NCI-H187 (cell line): ENCODE data around the gene CDCA3.

Experiments
- DNase-seq, 2 experiments: peaks; one replicate each; lab custom pipeline; 2025; lab: John Stamatoyannopoulos, UW

CDCA3 gene

DNA sequence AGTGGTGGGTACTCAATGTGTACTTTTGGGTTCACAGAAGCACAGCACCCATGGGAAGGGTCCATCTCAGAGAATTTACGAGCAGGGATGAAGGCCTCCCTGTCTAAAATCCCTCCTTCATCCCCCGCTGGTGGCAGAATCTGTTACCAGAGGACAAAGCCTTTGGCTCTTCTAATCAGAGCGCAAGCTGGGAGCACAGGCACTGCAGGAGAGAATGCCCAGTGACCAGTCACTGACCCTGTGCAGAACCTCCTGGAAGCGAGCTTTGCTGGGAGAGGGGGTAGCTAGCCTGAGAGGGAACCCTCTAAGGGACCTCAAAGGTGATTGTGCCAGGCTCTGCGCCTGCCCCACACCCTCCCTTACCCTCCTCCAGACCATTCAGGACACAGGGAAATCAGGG lies 30.9 kb downstream of the CDCA3 start:
- no peak for DNase-seq

GRCh38 chr12:6819106-6820030 lies 31.7 kb downstream of the CDCA3 start:
- DNase-seq, result no peak

DNA sequence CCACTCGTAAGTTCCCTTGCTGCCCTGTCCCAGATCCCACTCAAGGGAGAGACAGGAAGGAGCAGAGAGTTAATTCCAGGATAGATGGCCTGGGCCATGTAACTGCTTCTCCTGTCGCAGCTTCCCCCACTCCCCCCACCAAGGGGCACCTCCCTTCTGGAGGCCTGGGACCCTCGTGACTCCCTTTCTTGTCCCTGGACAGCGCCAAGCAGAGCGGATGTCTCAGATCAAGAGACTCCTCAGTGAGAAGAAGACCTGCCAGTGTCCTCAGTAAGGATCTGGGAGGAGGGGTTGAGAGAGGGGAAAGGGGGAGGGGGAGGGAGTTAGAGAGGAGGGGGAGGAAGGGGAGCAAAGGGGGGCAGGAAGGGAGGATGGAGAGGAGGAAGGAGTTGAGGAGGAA lies 32.4 kb downstream of the CDCA3 start:
- DNase-seq, result no peak

DNA sequence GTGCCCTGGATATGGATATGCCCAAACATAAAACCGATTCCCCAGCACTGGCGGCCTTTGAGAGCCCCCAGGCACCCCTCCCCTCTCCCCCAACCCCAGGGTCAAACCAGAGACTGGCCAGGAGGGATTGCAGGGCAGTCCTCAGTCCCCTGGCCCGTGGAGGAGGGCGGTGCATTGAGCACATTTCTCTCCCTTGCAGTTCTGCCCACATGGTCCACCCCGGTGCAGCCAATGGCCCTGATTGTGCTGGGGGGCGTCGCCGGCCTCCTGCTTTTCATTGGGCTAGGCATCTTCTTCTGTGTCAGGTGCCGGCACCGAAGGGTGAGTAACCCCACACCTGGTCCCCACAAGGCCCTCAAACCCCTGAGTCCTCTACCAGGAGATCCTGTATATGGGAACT lies 32.9 kb downstream of the CDCA3 start:
- no peak for DNase-seq

DNA sequence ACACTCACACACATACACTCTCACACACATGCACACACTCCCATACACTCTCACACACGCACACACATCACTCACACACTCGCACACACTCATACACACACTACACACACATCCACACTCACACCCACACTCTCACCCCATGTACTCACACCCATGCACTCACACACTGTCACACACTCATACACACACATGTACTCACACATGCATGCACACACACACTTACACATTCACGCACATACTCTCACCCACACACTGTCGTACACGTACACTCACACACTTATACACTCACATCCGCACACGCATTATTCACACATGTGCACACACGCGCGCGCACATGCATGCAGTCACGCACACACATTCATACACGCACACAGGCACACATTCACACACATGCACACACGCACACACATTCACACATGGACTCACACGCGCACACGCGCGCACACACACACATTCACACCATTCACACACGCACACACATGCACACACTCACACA lies 33.4 kb downstream of the CDCA3 start:
- DNase-seq, result no peak

DNA sequence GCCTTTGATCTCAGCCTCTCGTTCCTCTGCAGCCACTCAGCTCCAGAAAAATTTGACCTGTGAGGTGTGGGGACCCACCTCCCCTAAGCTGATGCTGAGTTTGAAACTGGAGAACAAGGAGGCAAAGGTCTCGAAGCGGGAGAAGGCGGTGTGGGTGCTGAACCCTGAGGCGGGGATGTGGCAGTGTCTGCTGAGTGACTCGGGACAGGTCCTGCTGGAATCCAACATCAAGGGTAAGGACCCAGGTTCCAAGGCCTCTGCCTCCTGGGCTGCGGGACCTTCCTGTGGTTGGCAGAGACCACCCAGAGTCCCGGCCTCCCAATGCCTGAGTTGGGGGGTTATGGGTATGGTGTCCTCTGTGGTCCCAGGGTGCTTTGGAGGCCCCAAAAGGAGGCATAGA lies 34.0 kb downstream of the CDCA3 start:
- no peak for DNase-seq

GRCh38 chr12:6816598-6816997 lies 34.5 kb downstream of the CDCA3 start:
- DNase-seq, result no peak

DNA sequence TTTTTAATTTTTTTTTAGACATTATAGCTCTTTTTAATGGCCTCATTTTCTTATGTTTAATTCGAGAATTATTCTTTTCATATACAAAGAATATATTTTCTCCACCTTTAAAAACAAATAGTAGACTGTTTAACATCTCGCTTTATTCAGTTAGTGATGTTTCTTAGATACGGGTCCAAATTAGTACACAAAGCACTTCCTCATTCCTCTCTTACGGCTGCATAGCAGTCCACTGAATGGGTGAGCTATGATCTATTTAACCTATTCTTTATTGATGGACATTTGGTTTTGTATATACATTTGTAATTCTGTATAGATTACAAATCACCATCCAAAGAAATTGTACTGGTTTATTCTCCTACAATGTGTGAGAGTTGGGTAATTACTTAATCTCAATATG lies 37.7 kb downstream of the CDCA3 start:
- DNase-seq, result no peak

DNA sequence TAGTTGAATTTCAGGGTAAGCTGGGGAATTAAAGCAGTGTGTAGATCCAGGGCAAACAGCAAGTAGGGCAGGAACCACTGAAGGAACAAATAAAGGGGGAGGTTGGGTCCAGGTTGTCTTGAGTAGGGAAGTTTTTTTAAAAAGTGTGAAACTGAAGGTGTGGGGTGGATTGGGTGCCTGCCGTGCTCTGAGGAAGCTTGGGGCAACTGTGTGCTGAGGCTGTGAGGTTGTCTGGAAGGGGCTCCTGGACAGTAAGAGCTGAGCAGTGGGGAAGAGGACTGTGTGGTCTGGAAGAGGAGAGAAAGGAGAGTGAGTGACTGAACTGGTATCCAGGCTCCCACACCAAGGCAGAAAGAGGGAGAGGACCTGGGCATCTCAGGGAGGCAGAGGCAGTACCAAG lies 40.3 kb downstream of the CDCA3 start:
- DNase-seq, result no peak

DNA sequence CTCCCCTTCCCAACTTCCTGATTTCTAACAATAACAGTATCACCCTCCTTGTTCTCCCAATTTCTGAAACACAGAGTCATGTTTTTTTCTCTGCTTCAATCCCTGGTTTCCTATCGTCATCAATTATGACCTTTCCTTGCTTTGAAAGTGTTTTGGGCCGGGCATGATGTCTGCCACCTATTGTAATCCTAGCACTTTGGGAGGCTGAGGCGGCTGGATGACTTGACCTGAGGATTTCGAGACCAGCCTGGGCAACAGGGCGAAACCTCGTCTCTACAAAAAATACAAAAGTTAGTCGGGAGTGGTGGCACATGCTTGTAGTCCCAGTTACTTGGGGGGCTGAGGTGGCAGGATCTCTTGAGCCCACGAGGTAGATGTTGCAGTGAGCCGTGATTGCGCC lies 42.0 kb downstream of the CDCA3 start:
- DNase-seq, result no peak

- no peak for DNase-seq
Observed at GRCh38 chr12:6807170-6807569, 43.9 kb downstream of the CDCA3 start.

DNA sequence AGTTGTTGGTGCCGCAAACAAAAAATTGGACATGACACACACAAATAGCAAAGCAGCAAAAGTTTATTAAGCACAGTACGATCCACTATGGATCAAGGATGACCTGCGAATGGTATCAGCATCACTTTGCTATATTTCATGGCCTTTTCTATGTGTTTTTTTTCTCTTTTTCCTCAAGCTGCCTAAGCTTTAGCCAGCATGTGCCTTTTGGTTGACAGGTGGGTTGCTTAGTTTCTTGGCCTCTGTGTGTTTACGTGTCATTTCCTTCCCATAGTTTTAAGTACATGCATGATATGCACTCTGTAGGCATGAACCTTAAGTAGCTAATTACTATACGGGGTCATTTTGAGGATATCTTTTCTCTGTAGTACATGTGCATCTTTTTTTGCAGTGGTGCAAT lies 51.9 kb downstream of the CDCA3 start:
- DNase-seq, result no peak
